Kidney capillary endothelial cell (primary cell): ENCODE results near the gene CD300A.

Experiments
- DNase-seq: peaks from one replicate; pipeline ENCODE4 v3.0.0-alpha.2; 2018; ENCODE audit warnings: low spot score

The CD300A gene

GRCh38 chr17:74466111-74466827, at the start of gene CD300A:
Gene CD300A, plus strand, starts transcription at chr17:74466634. Its CDS starts 70 bp downstream, at chr17:74466704.
- DNase-seq, result no peak

GRCh38 chr17:74417178-74418045, 49.0 kb upstream of the CD300A start:
- peak; percentile 48 for DNase-seq

DNA sequence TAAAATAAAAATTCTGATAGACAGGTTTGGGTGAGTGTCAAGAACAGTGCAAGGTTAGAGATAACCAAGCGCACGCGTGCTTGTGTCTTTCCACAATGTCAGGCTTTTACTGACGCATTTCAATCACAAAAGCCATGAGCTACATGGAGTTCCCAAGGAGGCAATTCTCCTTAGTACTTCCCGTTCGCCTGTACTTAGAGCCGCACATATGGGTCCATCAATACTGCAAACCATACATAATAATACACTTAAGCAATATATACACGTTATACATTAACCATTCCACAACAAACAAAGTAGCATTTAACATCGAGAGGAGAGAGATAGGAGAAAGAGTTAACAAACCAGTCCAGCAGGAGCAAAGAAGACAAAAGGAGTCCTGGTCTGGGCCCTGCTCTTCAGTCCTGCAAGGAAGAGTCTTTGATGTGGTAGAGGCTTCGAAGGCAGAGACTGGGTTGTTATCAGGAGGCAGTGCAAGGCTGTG, 46.5 kb upstream of the CD300A start:
- DNase-seq, result no peak

- no peak for DNase-seq
Measured at GRCh38 chr17:74424117-74424516, 42.3 kb upstream of the CD300A start.

- no peak for DNase-seq
Measured at GRCh38 chr17:74424657-74425056, 41.8 kb upstream of the CD300A start.

- DNase-seq, result no peak
Measured at GRCh38 chr17:74426551-74427047, 39.8 kb upstream of the CD300A start.

GRCh38 chr17:74427048-74427762, 39.2 kb upstream of the CD300A start:
- no peak for DNase-seq

DNA sequence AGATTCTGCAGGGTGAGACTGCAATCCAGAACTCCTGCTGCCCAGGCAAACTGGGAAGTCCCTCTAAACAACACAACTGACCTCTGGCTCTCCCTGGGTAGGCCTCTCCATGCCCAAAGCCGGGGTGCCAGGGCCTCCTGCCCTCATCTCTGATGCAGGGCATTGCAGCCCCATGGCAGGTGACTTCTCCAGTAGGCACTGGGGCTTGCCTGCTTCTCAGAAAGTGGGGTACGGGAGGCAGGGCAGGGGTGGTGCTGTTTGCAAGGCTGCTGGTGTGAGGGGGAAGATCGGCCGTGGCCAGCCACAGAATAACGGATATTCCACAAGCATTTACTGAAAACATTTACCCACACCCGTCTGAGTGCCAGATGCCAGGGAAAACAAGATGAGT, 38.7 kb upstream of the CD300A start:
- no peak for DNase-seq

- DNase-seq, result no peak
Measured at GRCh38 chr17:74429604-74430384, 36.6 kb upstream of the CD300A start.

- DNase-seq, result no peak
Measured at GRCh38 chr17:74430385-74430705, 36.1 kb upstream of the CD300A start.

- no peak for DNase-seq
Measured at GRCh38 chr17:74430706-74431567, 35.5 kb upstream of the CD300A start.

DNA sequence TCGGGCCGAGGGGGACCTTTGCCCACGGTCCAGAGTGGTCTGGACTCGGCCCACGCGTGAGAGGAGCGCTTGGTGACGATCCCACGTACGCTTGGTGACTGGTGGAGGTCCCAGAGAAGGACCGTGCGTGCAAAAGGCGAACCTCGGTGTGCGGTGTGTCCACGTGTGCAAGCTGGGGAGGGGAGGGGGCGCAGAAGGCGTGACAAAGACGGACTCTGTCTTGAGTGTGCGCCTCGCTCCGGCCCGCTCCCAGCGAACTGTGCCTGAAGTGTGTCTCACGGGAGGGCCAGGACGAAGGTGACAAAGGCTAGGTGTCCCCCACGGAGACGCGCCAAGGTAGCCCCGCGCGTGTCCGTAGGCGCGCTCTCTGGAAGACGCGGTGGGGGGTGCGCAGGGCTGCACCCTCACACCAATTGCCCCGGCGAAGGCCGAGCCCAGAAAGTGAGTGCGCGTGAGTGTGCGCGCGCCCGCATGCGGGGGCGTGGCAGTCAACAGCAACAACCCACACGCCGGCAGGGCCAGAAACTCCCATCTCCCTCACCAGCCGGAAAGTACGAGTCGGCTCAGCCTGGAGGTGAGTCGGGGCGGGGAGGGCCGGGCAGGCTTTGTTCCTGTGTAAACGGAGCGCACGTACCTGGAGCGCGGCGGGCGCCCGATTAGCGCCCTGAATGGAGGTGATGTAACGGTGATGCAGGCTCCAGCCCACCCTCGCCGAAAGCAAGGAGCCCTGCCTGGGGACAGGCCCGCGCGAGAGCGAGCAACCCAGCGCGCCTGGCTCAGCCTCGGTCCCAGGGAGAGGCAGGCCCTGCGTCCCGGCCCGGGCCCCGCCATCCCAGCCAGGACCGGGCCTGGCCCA, 34.6 kb upstream of the CD300A start, which contains the start of gene GPRC5C:
Gene GPRC5C, plus strand, starts transcription at position 521 of the 856 bp plus-strand sequence. CDS start 7,689 bp downstream, outside the sequence.
- no peak for DNase-seq

DNA sequence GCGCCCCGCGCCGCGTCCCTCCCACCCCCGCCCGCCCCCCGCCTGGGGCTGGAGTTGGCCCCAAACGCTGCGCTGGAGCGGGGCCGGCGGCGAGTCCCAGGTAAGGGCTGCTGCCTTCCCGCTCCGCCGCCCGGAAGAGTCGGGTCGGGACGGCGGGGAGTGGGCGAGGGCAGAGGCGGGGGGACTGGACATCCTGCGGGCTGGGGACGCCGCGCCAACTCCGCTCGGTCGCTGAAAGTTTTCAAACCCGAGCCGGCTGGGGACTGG, 34.1 kb upstream of the CD300A start:
- no peak for DNase-seq

DNA sequence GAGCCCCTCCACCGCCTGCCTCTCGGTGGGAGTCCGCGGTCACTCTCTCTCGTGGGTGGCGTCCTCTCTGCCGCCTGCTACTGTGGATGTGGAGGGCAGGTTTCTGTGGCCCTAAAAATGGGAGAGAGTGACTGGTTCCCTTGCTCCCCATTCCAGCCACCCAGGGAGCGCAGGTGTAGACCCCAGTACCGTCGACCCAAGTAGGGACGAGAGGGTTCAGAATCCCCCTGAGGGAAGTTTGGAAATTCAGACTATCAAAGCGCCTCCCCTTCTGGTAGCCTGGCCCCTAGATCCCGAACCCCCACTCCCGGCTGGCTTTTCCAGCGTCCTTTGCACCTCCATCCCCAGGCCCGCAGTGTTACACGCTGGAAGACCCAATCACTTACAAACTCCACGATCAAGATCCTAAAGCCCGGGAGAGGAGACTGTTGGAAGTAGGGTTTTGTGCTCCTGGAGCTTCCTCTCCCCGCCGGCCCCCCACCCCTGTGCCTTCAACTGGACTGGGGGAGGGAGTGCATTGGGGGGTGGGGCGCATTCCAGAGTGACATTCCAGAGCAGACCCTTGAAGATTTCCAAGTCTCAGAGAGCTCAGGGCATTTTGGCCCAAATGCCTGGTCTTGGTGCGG, 33.6 kb upstream of the CD300A start:
- DNase-seq, result no peak

- DNase-seq, result no peak
Measured at GRCh38 chr17:74433421-74434121, 32.9 kb upstream of the CD300A start.

DNA sequence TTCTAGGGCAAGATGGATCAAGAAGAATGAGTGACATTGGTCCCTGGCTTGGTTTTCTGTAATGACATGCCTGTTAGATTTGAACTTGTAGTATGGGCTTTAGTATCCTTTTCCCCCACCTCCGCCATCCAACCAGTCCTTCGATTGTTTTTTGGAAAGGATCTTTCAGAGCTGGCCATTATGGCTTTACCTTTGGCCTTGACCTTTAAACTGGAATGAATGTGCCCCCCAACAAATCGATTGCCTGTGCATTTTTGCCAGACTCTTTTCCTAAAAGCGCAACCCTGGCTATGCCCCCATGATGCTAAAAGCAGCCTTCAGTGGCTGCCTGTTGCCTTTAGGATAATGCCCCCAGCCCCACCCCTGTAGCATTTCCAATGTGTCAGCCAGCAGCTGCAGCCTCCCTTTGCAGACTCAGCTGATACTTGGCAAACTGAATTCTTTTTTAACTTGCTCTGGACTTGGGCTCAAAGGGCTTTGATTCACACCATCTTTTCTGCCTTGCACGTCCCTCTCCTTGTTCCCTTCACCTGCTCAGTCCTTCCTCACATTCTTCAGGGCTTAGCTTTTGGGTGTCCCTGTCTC, 30.6 kb upstream of the CD300A start:
- DNase-seq, result no peak

- DNase-seq, result no peak
Measured at GRCh38 chr17:74437702-74438101, 28.7 kb upstream of the CD300A start.
